GM19351 (cell line): Measurements from ENCODE around the gene DYNC1H1.
A peak's percentile ranks its signal among the peaks of the same experiment; 100 is the strongest.

Source experiments
- ATAC-seq: cut with Tn5 transposase; IDR thresholded peaks from one replicate; pipeline ENCODE4 v1.9.1; 2021; ENCODE audit warnings: mild to moderate bottlenecking, moderate library complexity; ENCODE audit not compliant: unreplicated experiment

The DYNC1H1 gene

DNA sequence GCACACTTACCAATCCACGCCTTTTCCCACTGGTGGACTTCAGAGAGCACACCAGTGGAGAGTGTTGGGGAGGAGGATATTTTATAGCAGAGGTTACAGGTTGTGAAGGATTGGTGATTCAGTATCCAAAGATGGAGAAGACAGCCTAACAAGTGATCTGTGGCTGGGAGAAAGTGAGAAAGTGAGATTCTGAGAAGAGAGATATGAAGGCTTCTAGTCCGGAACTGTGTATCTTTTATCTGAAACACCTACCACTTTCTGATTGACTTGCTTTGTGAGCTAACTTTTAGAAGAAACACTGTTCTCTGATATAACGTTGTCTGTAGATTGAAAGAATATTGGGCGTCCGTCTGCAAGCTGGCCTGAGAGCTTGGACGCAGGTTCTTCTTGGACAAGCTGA is 24.0 kb downstream of the DYNC1H1 start:
- no peak for ATAC-seq

GRCh38 chr14:101991352-101991751 is 27.0 kb downstream of the DYNC1H1 start:
- peak; percentile 34 for ATAC-seq

DNA sequence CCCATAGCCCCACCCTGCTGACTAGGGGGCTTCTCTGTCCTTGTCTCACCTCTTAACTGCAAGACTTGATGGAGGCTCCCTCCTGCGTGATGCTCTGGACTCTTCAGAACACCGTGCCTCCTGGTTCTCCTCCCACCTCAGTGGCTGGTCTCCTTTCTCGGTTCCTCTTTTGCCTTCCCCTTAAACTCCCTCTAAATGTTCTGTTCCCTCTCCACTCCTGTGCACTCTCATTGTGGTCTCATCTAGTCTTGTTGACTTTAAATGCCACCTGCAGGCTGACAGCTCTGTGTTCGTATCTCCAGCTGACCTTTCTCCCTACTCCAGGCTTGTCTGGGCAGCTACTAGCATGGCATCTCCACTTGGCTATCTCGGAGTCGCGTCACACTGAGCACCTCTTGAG is 28.3 kb downstream of the DYNC1H1 start:
- peak; percentile 97 for ATAC-seq

- ATAC-seq: no peak
Measured at GRCh38 chr14:101997429-101998336, 33.3 kb downstream of the DYNC1H1 start.

DNA sequence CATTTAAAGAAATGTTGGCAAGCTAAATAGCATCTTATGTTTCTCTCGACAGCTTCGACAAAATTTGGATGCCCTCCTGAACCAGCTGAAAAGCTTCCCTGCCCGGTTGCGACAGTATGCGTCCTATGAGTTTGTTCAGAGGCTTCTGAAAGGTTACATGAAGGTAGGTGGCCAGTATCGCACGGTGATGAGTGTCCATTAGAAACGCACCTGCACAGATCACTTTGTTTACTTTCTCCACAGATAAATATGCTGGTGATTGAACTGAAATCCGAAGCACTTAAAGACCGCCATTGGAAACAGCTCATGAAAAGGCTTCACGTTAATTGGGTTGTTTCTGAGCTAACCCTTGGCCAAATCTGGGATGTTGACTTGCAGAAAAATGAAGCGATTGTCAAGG is 36.5 kb downstream of the DYNC1H1 start:
- ATAC-seq: no peak

GRCh38 chr14:102005336-102005735 is 41.0 kb downstream of the DYNC1H1 start:
- ATAC-seq: no peak

- ATAC-seq: no peak
Measured at GRCh38 chr14:102007916-102008418, 43.6 kb downstream of the DYNC1H1 start.

DNA sequence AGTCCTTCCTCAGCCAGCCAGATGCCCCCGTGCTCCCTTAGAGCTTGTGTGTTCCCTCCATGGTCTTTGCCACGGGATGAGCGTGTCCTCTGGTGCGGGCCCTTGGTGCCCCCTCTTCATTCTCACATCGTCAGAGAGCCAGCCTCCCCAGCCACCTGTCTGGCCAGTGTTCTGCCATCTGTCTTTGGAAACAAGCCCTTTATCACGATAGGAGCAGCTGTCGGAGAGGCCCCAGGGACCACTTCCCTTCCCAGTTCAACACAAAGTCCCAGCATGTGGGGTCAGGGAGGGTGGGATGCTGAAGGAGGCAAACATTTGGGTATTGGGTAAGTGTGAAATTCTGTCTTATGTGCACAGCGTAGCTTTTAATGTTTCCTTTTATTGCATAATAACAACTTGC is 44.5 kb downstream of the DYNC1H1 start:
- ATAC-seq: no peak

DNA sequence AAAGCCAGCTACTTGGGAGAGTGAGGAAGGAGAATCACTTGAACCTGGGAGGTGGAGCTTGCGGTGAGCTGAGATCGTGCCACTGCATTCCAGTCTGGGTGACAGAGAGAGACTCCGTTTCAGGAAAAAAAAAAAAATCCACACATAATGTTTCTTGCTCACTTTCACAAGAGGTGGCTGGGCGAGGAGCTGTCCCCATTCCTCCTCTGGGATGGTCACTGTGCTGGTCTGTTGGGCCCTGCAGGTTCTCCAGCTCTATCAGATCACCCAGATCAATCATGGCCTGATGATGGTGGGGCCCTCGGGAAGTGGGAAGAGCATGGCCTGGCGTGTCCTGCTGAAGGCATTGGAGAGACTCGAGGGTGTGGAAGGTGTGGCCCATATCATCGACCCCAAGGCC is 47.3 kb downstream of the DYNC1H1 start:
- no peak for ATAC-seq

GRCh38 chr14:102012336-102012735 is 48.0 kb downstream of the DYNC1H1 start:
- no peak for ATAC-seq

DNA sequence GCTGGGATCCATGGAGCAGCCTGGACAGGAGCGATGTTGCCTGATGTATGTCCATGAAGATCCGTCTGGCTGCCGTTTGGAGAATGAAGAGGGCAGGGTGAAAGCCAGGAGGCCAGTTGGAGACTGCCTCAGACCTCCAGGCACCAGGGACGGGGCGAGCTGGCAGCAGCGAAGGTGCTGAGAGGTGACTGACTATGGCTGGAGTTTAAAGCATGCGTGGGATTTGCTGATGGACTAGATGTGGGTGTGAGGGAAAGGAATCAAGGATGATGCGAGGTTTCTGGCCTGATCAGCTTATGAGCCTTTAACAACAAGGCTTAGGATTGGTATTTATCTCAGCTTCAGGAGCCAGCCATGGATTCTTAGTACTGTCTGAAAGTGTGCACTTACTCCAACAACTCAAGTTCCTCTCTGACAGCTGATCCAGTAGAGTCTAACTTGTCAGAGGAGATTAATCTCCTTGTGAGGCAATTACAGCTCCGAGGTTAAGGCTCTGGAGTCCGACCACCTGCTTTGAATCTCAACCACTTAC is 49.4 kb downstream of the DYNC1H1 start:
- ATAC-seq: no peak

DNA sequence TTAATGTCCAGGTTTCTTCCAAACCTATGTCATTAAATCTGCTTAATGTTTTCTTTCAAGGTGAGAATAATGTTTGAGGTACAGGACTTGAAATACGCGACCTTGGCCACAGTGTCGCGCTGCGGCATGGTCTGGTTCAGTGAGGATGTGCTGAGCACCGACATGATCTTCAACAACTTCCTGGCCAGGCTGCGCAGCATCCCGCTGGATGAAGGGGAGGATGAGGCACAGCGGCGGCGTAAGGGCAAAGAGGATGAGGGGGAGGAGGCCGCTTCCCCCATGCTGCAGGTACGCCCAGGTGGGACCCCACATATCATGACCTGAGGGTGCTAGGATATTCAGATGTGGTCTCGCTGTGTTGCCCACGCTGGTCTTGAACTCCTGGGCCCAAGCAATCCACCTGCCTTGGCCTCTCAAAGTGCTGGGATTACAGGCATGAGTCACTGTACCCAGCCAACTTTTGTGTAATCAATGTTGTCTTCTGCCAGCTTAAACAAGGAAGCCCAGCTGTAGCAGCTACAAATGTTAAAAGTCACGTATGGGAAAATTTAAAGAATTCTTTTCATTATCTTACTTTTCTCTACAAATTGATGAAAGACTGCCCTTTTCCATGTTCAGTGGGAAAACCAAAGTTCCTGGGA is 50.8 kb downstream of the DYNC1H1 start:
- ATAC-seq: no peak

- ATAC-seq: no peak
Measured at GRCh38 chr14:102015771-102016170, 51.4 kb downstream of the DYNC1H1 start.

DNA sequence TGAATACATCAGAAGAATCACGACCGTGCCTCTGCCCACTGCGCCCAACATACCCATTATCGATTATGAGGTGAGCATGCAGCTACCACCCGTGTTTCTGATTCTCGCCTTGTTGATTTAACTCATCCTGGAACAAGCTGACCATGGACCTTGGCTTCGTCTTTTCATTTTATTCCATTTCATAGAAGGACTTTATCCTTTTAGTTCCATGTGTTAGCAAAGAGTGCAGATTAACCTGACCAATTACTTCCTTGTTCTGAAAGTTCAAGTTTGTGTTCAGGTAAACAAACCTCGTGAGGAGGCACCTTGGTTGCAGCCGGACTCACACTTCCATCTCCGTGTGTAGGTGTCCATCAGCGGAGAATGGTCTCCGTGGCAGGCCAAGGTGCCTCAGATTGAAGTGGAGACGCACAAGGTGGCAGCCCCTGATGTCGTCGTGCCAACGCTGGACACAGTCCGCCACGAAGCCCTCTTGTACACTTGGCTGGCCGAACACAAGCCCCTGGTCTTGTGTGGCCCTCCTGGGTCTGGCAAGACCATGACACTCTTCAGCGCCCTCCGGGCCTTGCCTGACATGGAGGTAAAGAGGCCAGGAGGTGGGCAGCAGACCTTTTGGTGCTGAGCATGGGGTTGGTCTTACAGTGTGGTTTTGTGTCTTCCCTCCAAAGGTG is 52.2 kb downstream of the DYNC1H1 start:
- no peak for ATAC-seq

- ATAC-seq: no peak
Measured at GRCh38 chr14:102018251-102018650, 53.9 kb downstream of the DYNC1H1 start.

DNA sequence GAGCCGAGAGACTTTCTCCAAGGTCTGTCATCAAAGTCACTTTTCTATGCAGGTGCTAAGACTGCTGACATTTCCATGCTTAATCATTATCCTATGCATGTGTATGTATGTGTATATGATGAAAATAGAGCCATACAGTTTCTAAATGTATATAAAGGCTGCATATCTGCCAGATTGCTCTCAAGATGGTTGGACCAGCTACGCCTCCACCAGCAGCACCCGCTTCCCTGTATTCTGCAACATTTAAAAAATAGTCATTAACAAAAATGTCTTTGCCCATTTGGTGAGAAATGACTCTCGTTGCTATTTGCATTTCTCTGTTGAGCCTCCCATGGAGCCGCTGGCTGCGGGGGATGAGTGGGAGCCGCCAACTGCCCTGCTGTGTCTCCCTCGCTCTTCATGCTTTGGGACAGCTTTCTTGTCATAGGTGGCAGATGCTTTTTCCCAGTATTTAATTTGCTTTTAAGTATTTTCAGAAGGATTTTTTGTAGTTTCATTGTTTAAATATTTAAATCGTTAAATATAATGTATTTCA is 54.7 kb downstream of the DYNC1H1 start:
- ATAC-seq: no peak

DNA sequence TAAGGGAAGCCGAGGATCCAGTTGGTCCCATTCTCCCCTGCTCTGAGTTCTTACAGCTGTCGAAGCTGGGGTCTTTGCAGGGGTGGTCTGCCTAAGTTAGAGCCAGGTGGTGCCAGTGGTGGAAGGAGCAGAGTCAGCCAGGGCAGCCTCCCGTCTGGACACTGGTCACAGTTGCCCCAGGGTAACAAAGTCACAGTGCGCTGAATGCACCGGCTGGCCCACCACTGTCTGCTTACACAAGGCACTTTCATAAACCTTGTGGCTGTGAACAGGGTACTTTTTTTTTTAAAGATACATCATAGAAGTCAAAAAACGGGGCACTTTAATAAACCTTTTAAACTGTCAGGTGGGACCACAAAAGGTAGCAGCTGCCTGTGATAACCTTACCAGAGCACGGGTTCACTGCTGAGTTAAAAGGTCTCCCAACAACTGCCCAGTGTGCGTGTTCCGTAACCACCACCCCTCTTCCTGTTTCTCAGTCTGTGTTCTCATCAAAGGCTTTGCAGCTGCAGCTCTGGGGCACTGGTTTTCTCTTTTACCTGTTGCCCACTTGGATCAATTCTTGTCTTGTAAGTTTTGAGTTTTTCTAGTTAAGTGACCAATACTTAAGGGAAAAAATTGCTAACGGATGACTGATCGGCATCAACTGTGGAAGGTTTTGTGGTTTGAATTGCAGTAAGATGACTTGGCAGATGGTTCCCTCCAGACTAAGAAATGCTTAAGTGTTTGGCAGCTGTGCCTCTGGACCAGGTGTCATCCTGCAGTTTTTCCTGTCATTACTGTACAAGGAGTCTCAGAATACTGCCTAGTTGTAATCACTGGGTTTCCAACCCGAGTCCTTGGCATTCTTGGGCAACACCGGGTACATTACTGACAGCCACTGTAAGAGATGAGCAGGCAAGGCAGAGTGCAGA is 55.9 kb downstream of the DYNC1H1 start:
- no peak for ATAC-seq

GRCh38 chr14:102026934-102027333 is 62.6 kb downstream of the DYNC1H1 start:
- ATAC-seq: no peak

GRCh38 chr14:102027951-102028350 is 63.6 kb downstream of the DYNC1H1 start:
- ATAC-seq: no peak

GRCh38 chr14:102028733-102029132 is 64.4 kb downstream of the DYNC1H1 start:
- ATAC-seq: no peak
